ENCODE measurements around the gene PCDHGA4.

GRCh38 chr5:141388661-141389060 is 33.8 kb downstream of the PCDHGA4 start:
- TF ChIP-seq, protein P1, sequence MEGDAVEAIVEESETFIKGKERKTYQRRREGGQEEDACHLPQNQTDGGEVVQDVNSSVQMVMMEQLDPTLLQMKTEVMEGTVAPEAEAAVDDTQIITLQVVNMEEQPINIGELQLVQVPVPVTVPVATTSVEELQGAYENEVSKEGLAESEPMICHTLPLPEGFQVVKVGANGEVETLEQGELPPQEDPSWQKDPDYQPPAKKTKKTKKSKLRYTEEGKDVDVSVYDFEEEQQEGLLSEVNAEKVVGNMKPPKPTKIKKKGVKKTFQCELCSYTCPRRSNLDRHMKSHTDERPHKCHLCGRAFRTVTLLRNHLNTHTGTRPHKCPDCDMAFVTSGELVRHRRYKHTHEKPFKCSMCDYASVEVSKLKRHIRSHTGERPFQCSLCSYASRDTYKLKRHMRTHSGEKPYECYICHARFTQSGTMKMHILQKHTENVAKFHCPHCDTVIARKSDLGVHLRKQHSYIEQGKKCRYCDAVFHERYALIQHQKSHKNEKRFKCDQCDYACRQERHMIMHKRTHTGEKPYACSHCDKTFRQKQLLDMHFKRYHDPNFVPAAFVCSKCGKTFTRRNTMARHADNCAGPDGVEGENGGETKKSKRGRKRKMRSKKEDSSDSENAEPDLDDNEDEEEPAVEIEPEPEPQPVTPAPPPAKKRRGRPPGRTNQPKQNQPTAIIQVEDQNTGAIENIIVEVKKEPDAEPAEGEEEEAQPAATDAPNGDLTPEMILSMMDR (IDR thresholded peaks at IDR 0.05): no peak
- TF ChIP-seq POLR2A (IDR thresholded peaks at IDR 0.05) (no peak), EP300 (IDR thresholded peaks at IDR 0.05) (no peak)
